Calu3 (cell line): Measurements from ENCODE around the gene GMDS. TPM values are rescaled to one million over a fixed set of nuclear protein-coding genes. Genes with fewer than 3 reads are reported as not detected.

Source experiments
- BruUV-seq: library from RNA; stranded (reverse); fragments of 400-500 nt; replicated peaks from 2 replicates; lab custom pipeline; 2021; lab: Mats Ljungman, UMichigan
- CTCF ChIA-PET: fragments of 300-600 bp; sonication (Branson Sonifier 250); formaldehyde crosslinking; loops from one replicate; lab custom pipeline; 2022; ENCODE audit warnings: antibody characterized with exemption; lab: Charles Lee
- DNase-seq: peaks from one replicate; pipeline ENCODE4 v3.0.0; 2022
- H3K27ac Mint-ChIP-seq: one replicate; pipeline ENCODE4 v1.8.0; 2022; ENCODE audit warnings: mixed read lengths; ENCODE audit not compliant: unreplicated experiment
- H3K27me3 Mint-ChIP-seq: one replicate; pipeline ENCODE4 v1.8.0; 2022; ENCODE audit warnings: mixed read lengths; ENCODE audit not compliant: unreplicated experiment
- H3K36me3 Mint-ChIP-seq: one replicate; pipeline ENCODE4 v1.8.0; 2022; ENCODE audit warnings: mild to moderate bottlenecking, moderate library complexity, mixed read lengths; ENCODE audit not compliant: insufficient read depth, unreplicated experiment
- H3K4me1 Mint-ChIP-seq: one replicate; pipeline ENCODE4 v1.8.0; 2022; ENCODE audit warnings: mild to moderate bottlenecking, low read depth, mixed read lengths; ENCODE audit not compliant: unreplicated experiment
- H3K4me3 Mint-ChIP-seq: one replicate; pipeline ENCODE4 v1.8.0; 2022; ENCODE audit warnings: mild to moderate bottlenecking, low read depth, moderate library complexity, mixed read lengths; ENCODE audit not compliant: unreplicated experiment
- H3K9me3 Mint-ChIP-seq: one replicate; pipeline ENCODE4 v1.8.0; 2022; ENCODE audit warnings: low read depth, mixed read lengths; ENCODE audit not compliant: unreplicated experiment
- CTCF ChIP-seq: fragments of 200-600 bp; IDR thresholded peaks from one replicate; pipeline ENCODE4 v1.8.0; 2022; ENCODE audit warnings: antibody characterized with exemption; ENCODE audit not compliant: unreplicated experiment
- intact Hi-C: fragments of 100-400 bp; cut with micrococcal nuclease; formaldehyde crosslinking; loops from one replicate; pipeline ENCODE4 v1.10.0; 2022; ENCODE audit not compliant: unreplicated experiment
- total RNA-seq: library from RNA; stranded (reverse); gene quantifications from 2 replicates; pipeline ENCODE4 v1.2.3, GENCODE V29; 2022

Gene GMDS
- total RNA-seq, 1 experiment from 2014 or later, result 58.2 TPM

GRCh38 chr6:2178125-2178524, 67.3 kb downstream of the GMDS start:
- Mint-ChIP-seq H3K4me1 (peaks cover 9% of the 10 kb centered on the region), H3K4me3 (no peak overlapping the region), H3K27ac (no peak overlapping the region), H3K9me3 (no peaks in the 10 kb centered on the region), H3K27me3 (no peaks in the 10 kb centered on the region), H3K36me3 (peaks cover 5% of the 10 kb centered on the region)
- TF ChIP-seq CTCF, result no peak
- no TSS peak for BruUV-seq
- CTCF ChIA-PET, result interaction anchor here (0.5 kb wide), 1 partner anchor 613 kb away, joined by 4 read pairs; no protein-coding TSS in a partner anchor
- intact Hi-C loops, result no loop called here
- no peak for DNase-seq

GRCh38 chr6:2175825-2176224, 69.6 kb downstream of the GMDS start:
- CTCF ChIA-PET, result no interaction called here
- no peaks in the 10 kb centered on the region for H3K4me1 Mint-ChIP-seq
- H3K36me3 Mint-ChIP-seq, result no peaks in the 10 kb centered on the region
- H3K4me3 Mint-ChIP-seq, result no peak overlapping the region
- H3K9me3 Mint-ChIP-seq, result no peaks in the 10 kb centered on the region
- no peaks in the 10 kb centered on the region for H3K27me3 Mint-ChIP-seq
- DNase-seq, result no peak
- no peak for TF ChIP-seq CTCF
- H3K27ac Mint-ChIP-seq, result no peak overlapping the region
- intact Hi-C loops, result no loop called here
- no TSS peak for BruUV-seq

GRCh38 chr6:2173203-2173961, 72.0 kb downstream of the GMDS start:
- Mint-ChIP-seq H3K27ac (no peak overlapping the region), H3K4me1 (no peaks in the 10 kb centered on the region), H3K27me3 (no peaks in the 10 kb centered on the region), H3K4me3 (no peak overlapping the region), H3K9me3 (no peaks in the 10 kb centered on the region), H3K36me3 (no peaks in the 10 kb centered on the region)
- DNase-seq, result no peak
- no peak for TF ChIP-seq CTCF
- CTCF ChIA-PET, result no interaction called here
- BruUV-seq, result no TSS peak
- intact Hi-C loops, result no loop called here

GRCh38 chr6:2171728-2172127, 73.7 kb downstream of the GMDS start:
- H3K27me3 Mint-ChIP-seq, result no peaks in the 10 kb centered on the region
- TF ChIP-seq CTCF, result no peak
- BruUV-seq, result no TSS peak
- no peaks in the 10 kb centered on the region for H3K9me3 Mint-ChIP-seq
- no peaks in the 10 kb centered on the region for H3K36me3 Mint-ChIP-seq
- H3K27ac Mint-ChIP-seq, result no peak overlapping the region
- no peaks in the 10 kb centered on the region for H3K4me1 Mint-ChIP-seq
- CTCF ChIA-PET, result no interaction called here
- H3K4me3 Mint-ChIP-seq, result no peak overlapping the region
- intact Hi-C loops, result no loop called here
- DNase-seq, result no peak
